ENCODE results near the gene TSPAN5. TPM values are rescaled to one million over a fixed set of nuclear protein-coding genes. Genes with fewer than 3 reads are reported as not detected.

The TSPAN5 gene
- polyA plus RNA-seq, 1 of the 3 experiments (the other 2 are of a cell fraction): 38.6 TPM

- H4K20me1 ChIP-seq (ENCODE audit: insufficient read depth): no peaks in the 10 kb centered on the region
- WGBS (ENCODE audit: low lambda C conversion rate): 91% methylated on average over 9 of the region's 9 CpGs
- H3K4me2 ChIP-seq: no peak overlapping the region
- no peak for DNase-seq
- TF ChIP-seq YY1 (IDR thresholded peaks at IDR 0.05; ENCODE audit: low read depth): no peak
- no peak overlapping the region for H2AFZ ChIP-seq (ENCODE audit: low read depth)
- peaks cover 3 to 8% of the 10 kb centered on the region in 2 experiments; a peak in 3 of 4 replicates for H3K4me1 ChIP-seq (ENCODE audit: control insufficient read depth in 1 of 2, insufficient read depth in 2 of 2, low read depth in 1 of 2, low read length in 1 of 2)
- POLR2A ChIA-PET: no interaction called here
- peaks cover 5% of the 10 kb centered on the region for H3F3A ChIP-seq (replicated peaks; ENCODE audit: insufficient read depth)
- no peaks in the 10 kb centered on the region for H3K9me3 ChIP-seq
- peaks cover 28 to 53% of the 10 kb centered on the region in 2 experiments for H3K36me3 ChIP-seq (replicated peaks in 1 of 2; ENCODE audit: control insufficient read depth in 1 of 2, insufficient read depth in 2 of 2, low read length in 1 of 2)
- H3K27ac ChIP-seq (ENCODE audit: low read depth in 2 of 2, low read length in 1 of 2): no peak overlapping the region
- peaks cover 13% of the 10 kb centered on the region; the same call in 1 of the 2 replicates for H3K79me2 ChIP-seq (ENCODE audit: insufficient read depth)
- no peak overlapping the region for H3K9ac ChIP-seq
- H3K27me3 ChIP-seq (ENCODE audit: insufficient read depth): no peaks in the 10 kb centered on the region
- H3K4me3 ChIP-seq (ENCODE audit: low read depth in 2 of 2, low read length in 1 of 2): no peak overlapping the region
- CTCF ChIA-PET: interaction anchor here (1.3 to 4.2 kb wide), 3 partner anchors 9 to 579 kb away, joined by 3 to 33 read pairs (median 3); no protein-coding TSS in a partner anchor
- H3K9me2 ChIP-seq: no peaks in the 10 kb centered on the region
These were observed 181.5 kb downstream of the TSPAN5 start for GRCh38 chr4:98476891-98477290.

GRCh38 chr4:98474408-98474844 lies 184.0 kb downstream of the TSPAN5 start:
- no peak overlapping the region for H2AFZ ChIP-seq (ENCODE audit: low read depth)
- H3K36me3 ChIP-seq (replicated peaks in 1 of 2; ENCODE audit: control insufficient read depth in 1 of 2, insufficient read depth in 2 of 2, low read length in 1 of 2): peaks cover 38 to 49% of the 10 kb centered on the region in 2 experiments
- DNase-seq: no peak
- no peaks in the 10 kb centered on the region for H3K27me3 ChIP-seq (ENCODE audit: insufficient read depth)
- 0 out of 2 replicates have a peak, but pooled peaks have one; percentile 8 for TF ChIP-seq NFIC (IDR thresholded peaks at IDR 0.05; ENCODE audit: borderline replicate concordance)
- no peak for TF ChIP-seq FOXJ3 (CRISPR knock-in tag; IDR thresholded peaks at IDR 0.05)
- TF ChIP-seq TEAD4 (IDR thresholded peaks at IDR 0.05; ENCODE audit: borderline replicate concordance, insufficient read depth): no peak
- TF ChIP-seq FOSL2 (IDR thresholded peaks at IDR 0.05; ENCODE audit: borderline replicate concordance, low read depth): peak; percentile 3; the same call in 1 of the 2 replicates
- TF ChIP-seq TCF12 (IDR thresholded peaks at IDR 0.05): peak; percentile 6; the same call in 1 of the 2 replicates
- no peak for TF ChIP-seq MAX (IDR thresholded peaks at IDR 0.05; ENCODE audit: low read depth)
- H3K79me2 ChIP-seq (ENCODE audit: insufficient read depth): no peaks in the 10 kb centered on the region; the same call in 1 of the 2 replicates
- no peaks in the 10 kb centered on the region for H3K9me2 ChIP-seq
- H3K9ac ChIP-seq: no peak overlapping the region
- POLR2A ChIA-PET: no interaction called here
- CTCF ChIA-PET: interaction anchor here (0.6 to 0.8 kb wide), 2 partner anchors 41 to 520 kb away, joined by 3 read pairs; no protein-coding TSS in a partner anchor
- H3K4me3 ChIP-seq (ENCODE audit: low read depth in 2 of 2, low read length in 1 of 2): no peak overlapping the region
- H3K4me2 ChIP-seq: no peak overlapping the region
- WGBS (ENCODE audit: low lambda C conversion rate): 78% methylated on average over 3 of the region's 3 CpGs
- H3K9me3 ChIP-seq: no peaks in the 10 kb centered on the region
- peaks cover 6% of the 10 kb centered on the region for H3F3A ChIP-seq (replicated peaks; ENCODE audit: insufficient read depth)
- no peaks in the 10 kb centered on the region for H3K4me1 ChIP-seq (ENCODE audit: control insufficient read depth in 1 of 2, insufficient read depth in 2 of 2, low read depth in 1 of 2, low read length in 1 of 2)
- H3K27ac ChIP-seq (ENCODE audit: low read depth in 2 of 2, low read length in 1 of 2): peak overlapping the region in 1 of 2 experiments; percentile 29; a peak in 2 of 4 replicates
- no peaks in the 10 kb centered on the region for H4K20me1 ChIP-seq (ENCODE audit: insufficient read depth)

- no peak for DNase-seq
- Histone ChIP-seq H3K4me2 (no peak overlapping the region), H2AFZ (ENCODE audit: low read depth) (no peak overlapping the region), H3K9ac (no peak overlapping the region), H3K4me1 (ENCODE audit: control insufficient read depth in 1 of 2, insufficient read depth in 2 of 2, low read depth in 1 of 2, low read length in 1 of 2) (peaks cover 0 to 4% of the 10 kb centered on the region in 2 experiments; a peak in 1 of 4 replicates), H3K9me3 (no peaks in the 10 kb centered on the region), H3K27ac (ENCODE audit: low read depth in 2 of 2, low read length in 1 of 2) (no peak overlapping the region), H3F3A (replicated peaks; ENCODE audit: insufficient read depth) (peaks cover 12% of the 10 kb centered on the region), H3K36me3 (replicated peaks in 1 of 2; ENCODE audit: control insufficient read depth in 1 of 2, insufficient read depth in 2 of 2, low read length in 1 of 2) (peaks cover 30 to 43% of the 10 kb centered on the region in 2 experiments), H3K27me3 (ENCODE audit: insufficient read depth) (no peaks in the 10 kb centered on the region), H3K79me2 (ENCODE audit: insufficient read depth) (no peaks in the 10 kb centered on the region; the same call in 1 of the 2 replicates), H3K9me2 (no peaks in the 10 kb centered on the region), H4K20me1 (ENCODE audit: insufficient read depth) (no peaks in the 10 kb centered on the region), H3K4me3 (ENCODE audit: low read depth in 2 of 2, low read length in 1 of 2) (no peak overlapping the region)
- TF ChIP-seq ZBTB33 (IDR thresholded peaks at IDR 0.05; ENCODE audit: borderline replicate concordance, low read depth): no peak
- TF ChIP-seq RXRA (IDR thresholded peaks at IDR 0.05; ENCODE audit: borderline replicate concordance, low read depth): no peak
- TF ChIP-seq TEAD4 (IDR thresholded peaks at IDR 0.05; ENCODE audit: borderline replicate concordance, insufficient read depth): no peak
- no peak for TF ChIP-seq RFX5 (IDR thresholded peaks at IDR 0.05; ENCODE audit: low read length)
- POLR2A ChIA-PET: no interaction called here
- CTCF ChIA-PET: no interaction called here
- 94% methylated on average over 5 of the region's 5 CpGs for WGBS (ENCODE audit: low lambda C conversion rate)
These were observed 185.4 kb downstream of the TSPAN5 start for GRCh38 chr4:98473046-98473445.

Data from SK-N-SH (cell line).